Astrocyte (in vitro differentiated cells and primary cell): ENCODE data around the gene TM2D3. TPM values are rescaled to one million over a fixed set of nuclear protein-coding genes. Genes with fewer than 3 reads are reported as not detected.

Source experiments
- DNase-seq: peaks from one replicate; pipeline ENCODE4 v3.0.0-alpha.2; 2010; ENCODE audit warnings: low read depth
- FAIRE-seq: peaks from 2 replicates; lab custom pipeline; 2011; peaks lifted over from hg19 to GRCh38; lab: Jason Lieb, UNC
- H2AFZ ChIP-seq: 2 replicates; pipeline ENCODE4 v1.6.0; 2012; ENCODE audit warnings: low read depth, low read length, inconsistent platforms
- H3K27ac ChIP-seq: 2 replicates; pipeline ENCODE4 v1.5.1; 2011; ENCODE audit warnings: low read depth, low read length, inconsistent platforms
- H3K27me3 ChIP-seq: 2 replicates; pipeline ENCODE4 v1.6.0; 2011; ENCODE audit warnings: low read length, inconsistent platforms; ENCODE audit not compliant: insufficient read depth
- H3K36me3 ChIP-seq: 2 replicates; pipeline ENCODE4 v1.5.1; 2011; ENCODE audit warnings: low read length, inconsistent platforms; ENCODE audit not compliant: insufficient read depth
- H3K4me1 ChIP-seq: 2 replicates; pipeline ENCODE4 v1.5.1; 2011; ENCODE audit warnings: low read length, inconsistent platforms; ENCODE audit not compliant: insufficient read depth
- H3K4me2 ChIP-seq: 2 replicates; pipeline ENCODE4 v1.6.0; 2012; ENCODE audit warnings: low read length, inconsistent platforms
- H3K4me3 ChIP-seq: 2 replicates; pipeline ENCODE4 v1.5.1; 2011; ENCODE audit warnings: low read depth, mild to moderate bottlenecking, low read length, inconsistent platforms; ENCODE audit not compliant: insufficient read depth
- H3K79me2 ChIP-seq: 2 replicates; pipeline ENCODE4 v1.6.0; 2012; ENCODE audit warnings: mild to moderate bottlenecking, low read length, inconsistent platforms; ENCODE audit not compliant: insufficient read depth
- H3K9ac ChIP-seq: 2 replicates; pipeline ENCODE4 v1.6.0; 2012; ENCODE audit warnings: mild to moderate bottlenecking, low read length, inconsistent platforms
- H3K9me3 ChIP-seq: 2 replicates; pipeline ENCODE4 v1.5.1; 2012; ENCODE audit warnings: low read depth, mild to moderate bottlenecking, low read length, inconsistent platforms; ENCODE audit not compliant: insufficient read depth
- H4K20me1 ChIP-seq: 2 replicates; pipeline ENCODE4 v1.6.0; 2012; ENCODE audit warnings: low read length, inconsistent platforms; ENCODE audit not compliant: insufficient read depth
- H3K27ac Mint-ChIP-seq: one replicate; pipeline ENCODE4 v1.8.0; 2021; ENCODE audit warnings: mild to moderate bottlenecking, mixed read lengths; ENCODE audit not compliant: unreplicated experiment
- H3K27me3 Mint-ChIP-seq: one replicate; pipeline ENCODE4 v1.8.0; 2021; ENCODE audit warnings: low read depth, mixed read lengths; ENCODE audit not compliant: unreplicated experiment
- H3K36me3 Mint-ChIP-seq: one replicate; pipeline ENCODE4 v1.8.0; 2021; ENCODE audit warnings: low read depth, mixed read lengths; ENCODE audit not compliant: unreplicated experiment
- H3K4me1 Mint-ChIP-seq: one replicate; pipeline ENCODE4 v1.8.0; 2021; ENCODE audit warnings: low read depth, mixed read lengths; ENCODE audit not compliant: unreplicated experiment
- H3K4me3 Mint-ChIP-seq: one replicate; pipeline ENCODE4 v1.8.0; 2021; ENCODE audit warnings: mild to moderate bottlenecking, moderate library complexity, mixed read lengths; ENCODE audit not compliant: unreplicated experiment
- H3K9me3 Mint-ChIP-seq: one replicate; pipeline ENCODE4 v1.8.0; 2021; ENCODE audit warnings: mild to moderate bottlenecking, mixed read lengths; ENCODE audit not compliant: unreplicated experiment
- EZH2 ChIP-seq: IDR thresholded peaks from 2 replicates; pipeline ENCODE4 v1.6.1; 2012; ENCODE audit warnings: mild to moderate bottlenecking, low read length, inconsistent platforms; ENCODE audit not compliant: insufficient read depth
- total RNA-seq: library from RNA; stranded (reverse); gene quantifications from 2 replicates; pipeline ENCODE4 v1.2.1, GENCODE V29; 2021
- TF ChIP-seq, protein P1 (sequence below): IDR thresholded peaks from 2 replicates; pipeline ENCODE4 v1.5.1; 2011; ENCODE audit warnings: low read depth, mild to moderate bottlenecking, inconsistent platforms, low read length, moderate library complexity; ENCODE audit not compliant: insufficient read depth

The TM2D3 gene
- total RNA-seq, 1 donor from 2014 or later: 28.1 TPM

DNA sequence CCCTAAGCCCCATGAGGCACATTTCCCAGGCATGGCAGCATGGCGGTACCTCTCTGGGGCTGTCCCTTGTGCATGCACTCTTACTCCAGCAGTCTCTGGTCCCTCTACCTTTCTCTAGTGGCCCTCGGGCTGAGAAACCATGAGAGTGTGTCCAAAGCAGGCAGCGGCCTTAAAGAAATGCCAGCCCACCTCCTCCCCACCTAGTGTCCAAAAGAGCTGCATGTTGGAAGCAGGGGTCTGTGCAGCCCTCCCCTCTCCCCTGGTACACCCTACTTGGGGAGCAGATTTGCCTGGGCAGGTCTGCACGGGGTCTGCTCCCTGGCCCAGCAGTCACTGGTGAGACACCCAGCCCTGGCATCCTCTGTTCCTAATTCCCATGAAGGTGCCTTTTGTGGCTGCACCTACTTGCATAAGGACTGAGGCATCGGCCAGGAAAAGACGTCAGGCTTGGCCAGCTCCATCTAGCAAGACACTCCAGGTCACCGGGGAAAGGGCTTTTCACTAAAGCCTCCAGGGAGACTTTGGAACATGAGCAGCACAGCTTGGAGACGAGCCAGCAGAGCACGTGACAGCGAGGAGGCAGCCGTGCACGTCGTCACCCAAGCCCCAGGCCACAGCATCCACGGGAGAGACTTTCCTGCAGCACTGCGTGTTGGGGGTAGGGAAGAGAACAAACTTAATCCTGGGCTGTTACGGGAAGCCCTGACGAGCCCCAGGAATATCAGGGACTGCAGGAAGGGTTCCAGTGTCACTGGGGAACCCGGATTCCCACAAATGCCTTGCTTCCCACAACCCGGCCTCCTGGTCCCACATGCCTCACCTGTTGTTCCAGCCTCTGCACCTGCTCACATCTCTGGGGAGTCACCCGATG, 38.8 kb downstream of the TM2D3 start:
- Histone ChIP-seq H3K9me3 (no peaks in the 10 kb centered on the region), H3K4me3 (no peak overlapping the region), H3K4me1 (peaks cover 12% of the 10 kb centered on the region), H3K36me3 (no peaks in the 10 kb centered on the region), H3K4me2 (no peak overlapping the region), H3K9ac (no peak overlapping the region), H3K27me3 (peaks cover 2% of the 10 kb centered on the region), H2AFZ (no peak overlapping the region), H4K20me1 (no peaks in the 10 kb centered on the region), H3K27ac (no peak overlapping the region), H3K79me2 (no peaks in the 10 kb centered on the region)
- Mint-ChIP-seq H3K4me1 (peaks cover 9% of the 10 kb centered on the region), H3K36me3 (no peaks in the 10 kb centered on the region), H3K9me3 (no peaks in the 10 kb centered on the region), H3K27ac (no peak overlapping the region), H3K27me3 (peaks cover 34% of the 10 kb centered on the region), H3K4me3 (no peak overlapping the region)
- no peak for TF ChIP-seq EZH2
- TF ChIP-seq, protein P1, sequence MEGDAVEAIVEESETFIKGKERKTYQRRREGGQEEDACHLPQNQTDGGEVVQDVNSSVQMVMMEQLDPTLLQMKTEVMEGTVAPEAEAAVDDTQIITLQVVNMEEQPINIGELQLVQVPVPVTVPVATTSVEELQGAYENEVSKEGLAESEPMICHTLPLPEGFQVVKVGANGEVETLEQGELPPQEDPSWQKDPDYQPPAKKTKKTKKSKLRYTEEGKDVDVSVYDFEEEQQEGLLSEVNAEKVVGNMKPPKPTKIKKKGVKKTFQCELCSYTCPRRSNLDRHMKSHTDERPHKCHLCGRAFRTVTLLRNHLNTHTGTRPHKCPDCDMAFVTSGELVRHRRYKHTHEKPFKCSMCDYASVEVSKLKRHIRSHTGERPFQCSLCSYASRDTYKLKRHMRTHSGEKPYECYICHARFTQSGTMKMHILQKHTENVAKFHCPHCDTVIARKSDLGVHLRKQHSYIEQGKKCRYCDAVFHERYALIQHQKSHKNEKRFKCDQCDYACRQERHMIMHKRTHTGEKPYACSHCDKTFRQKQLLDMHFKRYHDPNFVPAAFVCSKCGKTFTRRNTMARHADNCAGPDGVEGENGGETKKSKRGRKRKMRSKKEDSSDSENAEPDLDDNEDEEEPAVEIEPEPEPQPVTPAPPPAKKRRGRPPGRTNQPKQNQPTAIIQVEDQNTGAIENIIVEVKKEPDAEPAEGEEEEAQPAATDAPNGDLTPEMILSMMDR: no peak
- FAIRE-seq (no peak), DNase-seq (no peak)

DNA sequence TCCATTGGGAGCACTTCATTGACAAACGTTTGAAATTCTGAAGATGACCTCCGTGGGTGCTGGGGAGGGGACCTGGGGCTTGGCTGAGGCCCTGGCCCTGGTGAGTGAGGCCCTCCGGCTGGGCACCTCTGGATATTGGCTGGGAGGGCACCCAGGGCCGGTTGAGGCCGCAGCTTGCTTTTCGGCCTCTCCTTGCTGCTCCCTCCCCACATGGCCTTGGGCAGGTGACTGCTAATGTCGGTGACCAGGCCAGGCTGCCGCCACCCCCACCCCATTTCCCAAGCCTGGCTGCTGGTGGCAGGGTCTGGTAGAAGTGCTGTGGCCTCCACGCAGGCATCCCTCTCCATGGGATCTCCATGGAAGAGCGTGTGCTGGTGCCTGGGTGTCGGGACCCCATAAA, 39.5 kb downstream of the TM2D3 start:
- Histone ChIP-seq H3K9ac (no peak overlapping the region), H3K79me2 (no peaks in the 10 kb centered on the region), H3K27me3 (peaks cover 2% of the 10 kb centered on the region), H3K4me1 (peaks cover 12% of the 10 kb centered on the region), H3K4me3 (no peak overlapping the region), H4K20me1 (no peaks in the 10 kb centered on the region), H2AFZ (no peak overlapping the region), H3K4me2 (no peak overlapping the region), H3K27ac (no peak overlapping the region), H3K9me3 (no peaks in the 10 kb centered on the region), H3K36me3 (no peaks in the 10 kb centered on the region)
- Mint-ChIP-seq H3K4me1 (peaks cover 9% of the 10 kb centered on the region), H3K9me3 (no peaks in the 10 kb centered on the region), H3K36me3 (no peaks in the 10 kb centered on the region), H3K4me3 (no peak overlapping the region), H3K27me3 (peaks cover 34% of the 10 kb centered on the region), H3K27ac (no peak overlapping the region)
- DNase-seq (no peak), FAIRE-seq (no peak)
- TF ChIP-seq EZH2: no peak
- TF ChIP-seq, protein P1: no peak
